WTC11 (cell line): ENCODE measurements around the gene RELT. TPM values are rescaled to one million over a fixed set of nuclear protein-coding genes. Genes with fewer than 3 reads are reported as not detected.

Source experiments
- ATAC-seq: fragments of 200-7000 bp; cut with Tn5 transposase; 2 replicates; pipeline ENCODE4 v1.10.0; 2021; ENCODE audit warnings: mild to moderate bottlenecking, moderate library complexity
- CTCF ChIA-PET: fragments of 300-600 bp; sonication (Branson Sonifier 250); formaldehyde crosslinking; loops from one replicate; lab custom pipeline; 2021; ENCODE audit warnings: antibody characterized with exemption; lab: Charles Lee
- POLR2A ChIA-PET: fragments of 350-600 bp; sonication (Branson Sonifier 250); formaldehyde crosslinking; loops from one replicate; lab custom pipeline; 2021; ENCODE audit warnings: antibody characterized with exemption; lab: Charles Lee
- DNase-seq: peaks from one replicate; pipeline ENCODE4 v3.0.0; 2021; ENCODE audit warnings: low spot score
- H3K27ac Mint-ChIP-seq: 2 replicates; pipeline ENCODE4 v1.8.0; 2021; ENCODE audit warnings: mixed read lengths
- H3K27me3 Mint-ChIP-seq: 2 replicates; pipeline ENCODE4 v1.8.0; 2021; ENCODE audit warnings: low read depth, mild to moderate bottlenecking, moderate library complexity, mixed read lengths
- H3K36me3 Mint-ChIP-seq: 2 replicates; pipeline ENCODE4 v1.8.0; 2021; ENCODE audit warnings: mixed read lengths
- H3K4me1 Mint-ChIP-seq: 2 replicates; pipeline ENCODE4 v1.8.0; 2022; ENCODE audit warnings: mixed read lengths
- H3K4me3 Mint-ChIP-seq: 2 replicates; pipeline ENCODE4 v1.8.0; 2021; ENCODE audit warnings: mild to moderate bottlenecking, moderate library complexity, mixed read lengths
- H3K9me3 Mint-ChIP-seq: 2 replicates; pipeline ENCODE4 v1.8.0; 2021; ENCODE audit warnings: mixed read lengths
- AR ChIP-seq: fragments of 250-450 bp; sonication (Bioruptor Pico); IDR thresholded peaks from 2 replicates; pipeline ENCODE4 v1.9.0; 2021; ENCODE audit warnings: mild to moderate bottlenecking
- ATF2 ChIP-seq: sonication (generic); formaldehyde crosslinking; IDR thresholded peaks from 2 replicates; pipeline ENCODE4 v1.8.1; 2022; ENCODE audit warnings: low read depth, missing genetic modification reagents, borderline replicate concordance
- CBFB ChIP-seq: sonication (generic); formaldehyde crosslinking; IDR thresholded peaks from 2 replicates; pipeline ENCODE4 v1.8.1; 2022; ENCODE audit warnings: mild to moderate bottlenecking, low read depth, missing genetic modification reagents
- CTCF ChIP-seq: fragments of 200-600 bp; IDR thresholded peaks from 2 replicates; pipeline ENCODE4 v1.8.0; 2022; ENCODE audit warnings: antibody characterized with exemption
- FOXK1 ChIP-seq: sonication (generic); formaldehyde crosslinking; IDR thresholded peaks from 2 replicates; pipeline ENCODE4 v1.8.0; 2022; ENCODE audit warnings: mild to moderate bottlenecking, moderate library complexity, missing genetic modification reagents
- IRF2 ChIP-seq: sonication (generic); formaldehyde crosslinking; IDR thresholded peaks from 2 replicates; pipeline ENCODE4 v1.8.0; 2022; ENCODE audit warnings: low read depth, missing genetic modification reagents, borderline replicate concordance
- KAT7 ChIP-seq: sonication (generic); formaldehyde crosslinking; IDR thresholded peaks from 2 replicates; pipeline ENCODE4 v1.8.1; 2023; ENCODE audit warnings: missing genetic modification reagents, mild to moderate bottlenecking, borderline replicate concordance
- MLX ChIP-seq: sonication (generic); formaldehyde crosslinking; IDR thresholded peaks from 2 replicates; pipeline ENCODE4 v1.8.1; 2023; ENCODE audit warnings: mild to moderate bottlenecking, missing genetic modification reagents, moderate library complexity
- MXD4 ChIP-seq: fragments of 250-450 bp; sonication (Bioruptor Pico); IDR thresholded peaks from 2 replicates; pipeline ENCODE4 v1.8.0; 2021; ENCODE audit warnings: mild to moderate bottlenecking, moderate library complexity, borderline replicate concordance
- NFE2L1 ChIP-seq: sonication (generic); formaldehyde crosslinking; IDR thresholded peaks from 2 replicates; pipeline ENCODE4 v1.8.1; 2023; ENCODE audit warnings: missing genetic modification reagents
- SOX15 ChIP-seq: fragments of 250-450 bp; sonication (Bioruptor Pico); IDR thresholded peaks from 2 replicates; pipeline ENCODE4 v1.9.0; 2021; ENCODE audit warnings: mild to moderate bottlenecking
- ZNF532 ChIP-seq: fragments of 250-450 bp; sonication (Bioruptor Pico); IDR thresholded peaks from 2 replicates; pipeline ENCODE4 v1.9.0; 2021; ENCODE audit warnings: mild to moderate bottlenecking, borderline replicate concordance
- ZNF671 ChIP-seq: fragments of 250-450 bp; sonication (Bioruptor Pico); IDR thresholded peaks from 2 replicates; pipeline ENCODE4 v1.8.0; 2021; ENCODE audit warnings: mild to moderate bottlenecking
- total RNA-seq: library from RNA; stranded (reverse); gene quantifications from 3 replicates; pipeline ENCODE4 v1.2.3, GENCODE V29; 2021

The RELT gene
- total RNA-seq, 1 experiment from 2014 or later, result 6.7 TPM

GRCh38 chr11:73411031-73411430 lies 34.8 kb downstream of the RELT start (continued):
- TF ChIP-seq ATF2 (CRISPR knock-in tag), result no peak
- no peak for TF ChIP-seq AR (CRISPR knock-in tag)
- TF ChIP-seq SOX15 (CRISPR knock-in tag), result no peak
- TF ChIP-seq, all 79 proteins: peak for 0

GRCh38 chr11:73412308-73412707 lies 36.1 kb downstream of the RELT start:
- no peak overlapping the region for H3K4me3 Mint-ChIP-seq
- H3K4me1 Mint-ChIP-seq, result no peaks in the 10 kb centered on the region
- no peak for TF ChIP-seq CTCF
- no peak for TF ChIP-seq KAT7 (CRISPR knock-in tag)
- TF ChIP-seq ZNF532 (CRISPR knock-in tag), result no peak
- no peak for TF ChIP-seq IRF2 (CRISPR knock-in tag)
- no peak for TF ChIP-seq MLX (CRISPR knock-in tag)
- no peak for TF ChIP-seq AR (CRISPR knock-in tag)
- no peak for TF ChIP-seq NFE2L1 (CRISPR knock-in tag)
- no peak for TF ChIP-seq ZNF671
- TF ChIP-seq FOXK1 (CRISPR knock-in tag), result no peak
- TF ChIP-seq MXD4 (CRISPR knock-in tag), result no peak
- TF ChIP-seq CBFB (CRISPR knock-in tag), result no peak
- no peak overlapping the region for H3K27ac Mint-ChIP-seq
- ATAC-seq (no peak), DNase-seq (no peak)
- ChIA-PET POLR2A (no interaction called here), CTCF (interaction anchor here (0.5 to 0.7 kb wide), 2 partner anchors 13 to 506 kb away, joined by 3 read pairs; no protein-coding TSS in a partner anchor)
- no peaks in the 10 kb centered on the region for H3K27me3 Mint-ChIP-seq
- peaks cover 12% of the 10 kb centered on the region for H3K36me3 Mint-ChIP-seq
- no peaks in the 10 kb centered on the region for H3K9me3 Mint-ChIP-seq
